CD4-positive, alpha-beta T cell (primary cell): ENCODE measurements around the gene APOL2. TPM values are rescaled to one million over a fixed set of nuclear protein-coding genes. Genes with fewer than 3 reads are reported as not detected.
"Not testable (repeated sequence)": the region's sequence is repeated elsewhere in the genome, so short reads cannot be mapped to it uniquely, and the experiment has no call there.

Source experiments
- ATAC-seq: fragments of 200-7000 bp; cut with Tn5 transposase; one replicate; pipeline ENCODE4 v1.10.0; 2022; ENCODE audit warnings: mild to moderate bottlenecking; ENCODE audit not compliant: poor library complexity
- CTCF ChIA-PET: fragments of 350-600 bp; sonication (Branson Sonifier 250); formaldehyde crosslinking; loops from one replicate; lab custom pipeline; 2021; ENCODE audit warnings: antibody characterized with exemption, inconsistent platforms; lab: Charles Lee
- POLR2A ChIA-PET: fragments of 350-600 bp; sonication (Branson Sonifier 250); formaldehyde crosslinking; loops from one replicate; lab custom pipeline; 2021; ENCODE audit warnings: antibody characterized with exemption, inconsistent platforms; lab: Charles Lee
- DNase-seq, 14 experiments: peaks; one replicate each; pipeline ENCODE4 v3.0.0-alpha.2; 2013 to 2020; ENCODE audit warnings: mixed read lengths in 2 of 14
- H3K27ac ChIP-seq, 2 donors: one replicate each; pipeline versions ENCODE4 v1.5.1 to v1.7.0; 2013; ENCODE audit warnings: low read length in 2 of 2, low read depth in 1 of 2, mild to moderate bottlenecking in 1 of 2
- H3K27me3 ChIP-seq, 2 experiments: 1 replicate in 1 of 2; 2 replicates in 1 of 2; pipeline versions ENCODE4 v1.6.1 to v1.7.0; 2013; ENCODE audit warnings: low read length in 2 of 2, control low read depth in 1 of 2, mild to moderate bottlenecking in 1 of 2, moderate library complexity in 1 of 2; ENCODE audit not compliant: insufficient read depth in 2 of 2, control insufficient read depth in 1 of 2
- H3K36me3 ChIP-seq: one replicate; pipeline ENCODE4 v1.6.1; 2013; ENCODE audit warnings: low read length, control low read depth; ENCODE audit not compliant: insufficient read depth
- H3K4me1 ChIP-seq: one replicate; pipeline ENCODE4 v1.6.1; 2013; ENCODE audit warnings: low read length, control low read depth; ENCODE audit not compliant: insufficient read depth
- H3K4me3 ChIP-seq: one replicate; pipeline ENCODE4 v1.5.1; 2013; ENCODE audit warnings: mild to moderate bottlenecking, low read length, moderate library complexity
- H3K9me3 ChIP-seq, 2 experiments: 1 replicate in 1 of 2; 2 replicates in 1 of 2; pipeline versions ENCODE4 v1.6.1 to v1.7.0; 2013; ENCODE audit warnings: low read length in 2 of 2, mild to moderate bottlenecking in 2 of 2, control low read depth in 1 of 2, moderate library complexity in 1 of 2; ENCODE audit not compliant: control insufficient read depth in 1 of 2, insufficient read depth in 1 of 2
- H3K27ac Mint-ChIP-seq: one replicate; pipeline ENCODE4 v1.8.0; 2020; ENCODE audit warnings: mixed read lengths
- H3K27me3 Mint-ChIP-seq: one replicate; pipeline ENCODE4 v1.8.0; 2021; ENCODE audit warnings: mixed read lengths
- H3K36me3 Mint-ChIP-seq: one replicate; pipeline ENCODE4 v1.8.0; 2021; ENCODE audit warnings: low read depth, mixed read lengths
- H3K4me1 Mint-ChIP-seq: one replicate; pipeline ENCODE4 v1.8.0; 2021; ENCODE audit warnings: low read depth, mixed read lengths
- H3K4me3 Mint-ChIP-seq: one replicate; pipeline ENCODE4 v1.8.0; 2020; ENCODE audit warnings: mild to moderate bottlenecking, mixed read lengths
- H3K9me3 Mint-ChIP-seq: one replicate; pipeline ENCODE4 v1.8.0; 2020; ENCODE audit warnings: mixed read lengths
- CTCF ChIP-seq: fragments of 200-600 bp; IDR thresholded peaks from one replicate; pipeline ENCODE4 v1.8.0; 2022; ENCODE audit warnings: antibody characterized with exemption, mild to moderate bottlenecking
- intact Hi-C, 2 experiments: fragments of 100-400 bp; cut with DNase I in 1 of 2; cut with micrococcal nuclease in 1 of 2; formaldehyde crosslinking; loops; one replicate each; pipeline versions ENCODE4 v1.15.1 to v1.9.0; 2023 to 2025; cut with DNase I, micrococcal nuclease
- total RNA-seq, 174 experiments: library from RNA in 2 of 174; stranded (reverse) in 2 of 174; gene quantifications; one replicate each; pipeline ENCODE4 v1.2.3 and lab custom pipeline; 2021 to 2026

The APOL2 gene
- total RNA-seq, 2 experiments from 2014 or later: 17.8 to 21.8 TPM

DNA sequence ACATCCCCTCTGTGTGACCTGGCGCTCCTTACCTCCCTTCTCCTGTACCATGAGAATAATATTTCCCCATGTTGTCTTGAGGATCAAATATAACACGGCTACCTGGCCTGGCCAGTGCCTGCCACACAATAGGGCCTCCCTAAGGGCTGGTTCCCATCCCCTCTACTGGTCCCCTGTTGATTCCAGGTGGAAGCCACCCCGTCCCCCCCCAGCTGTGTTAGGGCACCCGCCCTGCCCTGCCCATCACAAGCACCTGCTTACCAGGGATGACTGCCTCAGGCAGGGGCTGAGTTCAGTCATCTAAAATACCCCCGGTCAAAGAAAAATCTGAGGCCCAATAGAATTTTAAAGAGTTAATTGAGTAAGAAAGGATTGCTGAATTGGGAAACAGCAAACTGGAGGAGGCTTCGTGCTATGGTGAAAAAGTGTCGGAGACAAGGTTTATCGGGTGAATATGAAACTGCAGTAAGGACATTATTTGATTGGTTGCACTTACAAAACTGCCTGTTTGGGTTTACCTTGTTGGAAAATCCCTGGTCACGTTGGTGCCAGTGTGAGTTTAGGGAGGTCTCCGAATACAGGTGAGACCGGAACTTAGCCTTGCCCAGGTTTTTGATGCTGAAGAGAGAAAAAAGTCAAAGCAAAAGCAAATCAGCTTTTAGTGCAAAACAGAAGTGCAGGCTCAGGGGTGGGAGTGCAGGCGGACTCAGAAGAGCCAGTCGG, 18.8 kb upstream of the APOL2 start:
- peak in 3 of 14 experiments; percentile 41 to 68 (median 51) for DNase-seq
- peaks cover 49% of the 10 kb centered on the region for H3K4me1 Mint-ChIP-seq

DNA sequence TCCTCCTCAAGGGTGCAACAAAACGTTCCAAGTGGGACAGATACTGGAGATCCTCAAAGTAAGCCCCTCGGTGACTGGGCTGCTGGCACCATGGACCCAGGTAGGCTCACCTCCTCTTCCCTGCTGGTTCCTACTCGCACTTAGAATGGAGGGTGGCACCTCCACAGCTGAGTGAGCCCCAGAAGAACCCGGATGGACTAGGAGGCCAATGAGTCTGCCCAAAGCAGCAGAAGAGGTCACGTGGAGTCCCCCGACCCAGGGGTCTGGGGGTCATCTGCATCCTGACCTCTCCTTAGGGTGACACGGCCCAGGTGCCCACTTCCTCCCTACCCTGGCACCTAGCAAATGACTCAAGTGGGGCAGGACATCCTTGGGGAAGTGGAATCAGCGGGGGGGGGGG, 18.0 kb upstream of the APOL2 start:
- no peak overlapping the region for H3K4me3 Mint-ChIP-seq
- CTCF ChIA-PET: interaction anchor here (1.2 kb wide), 1 partner anchor 18 kb away, joined by 3 read pairs; the partner anchor contains the start of gene APOL2
- no peaks in the 10 kb centered on the region for H3K9me3 ChIP-seq
- TF ChIP-seq CTCF: no peak
- peaks cover 59% of the 10 kb centered on the region for H3K4me1 ChIP-seq
- no peak for ATAC-seq
- POLR2A ChIA-PET: no interaction called here
- H3K27ac Mint-ChIP-seq: peak overlapping the region; percentile 43
- peaks cover 46% of the 10 kb centered on the region for H3K36me3 ChIP-seq
- peaks cover 55% of the 10 kb centered on the region for H3K4me1 Mint-ChIP-seq
- no peak for DNase-seq
- H3K36me3 Mint-ChIP-seq: peaks cover 76% of the 10 kb centered on the region
- H3K27me3 Mint-ChIP-seq: no peaks in the 10 kb centered on the region
- no peaks in the 10 kb centered on the region for H3K27me3 ChIP-seq
- H3K4me3 ChIP-seq: no peak overlapping the region
- no peaks in the 10 kb centered on the region for H3K9me3 Mint-ChIP-seq
- intact Hi-C loops: no loop called here
- H3K27ac ChIP-seq: no peak overlapping the region

More for the DNA sequence above, 18.8 kb upstream of the APOL2 start:
- H3K27ac Mint-ChIP-seq: peak overlapping the region; percentile 77
- intact Hi-C loops: no loop called here
- no peaks in the 10 kb centered on the region for H3K27me3 ChIP-seq
- peaks cover 54% of the 10 kb centered on the region for H3K36me3 ChIP-seq
- H3K4me1 ChIP-seq: peaks cover 53% of the 10 kb centered on the region
- ChIA-PET CTCF (interaction anchor here (1.2 kb wide), 1 partner anchor 19 kb away, joined by 3 read pairs; the partner anchor contains the start of gene APOL2), POLR2A (no interaction called here)
- no peak overlapping the region for H3K4me3 ChIP-seq
- no peaks in the 10 kb centered on the region for H3K9me3 Mint-ChIP-seq
- peak overlapping the region; percentile 69 for H3K4me3 Mint-ChIP-seq
- TF ChIP-seq CTCF: no peak
- peak overlapping the region in 1 of 2 donors; percentile 14 for H3K27ac ChIP-seq
- no peaks in the 10 kb centered on the region for H3K9me3 ChIP-seq
- peak; percentile 52 for ATAC-seq
- H3K36me3 Mint-ChIP-seq: peaks cover 79% of the 10 kb centered on the region
- no peaks in the 10 kb centered on the region for H3K27me3 Mint-ChIP-seq

DNA sequence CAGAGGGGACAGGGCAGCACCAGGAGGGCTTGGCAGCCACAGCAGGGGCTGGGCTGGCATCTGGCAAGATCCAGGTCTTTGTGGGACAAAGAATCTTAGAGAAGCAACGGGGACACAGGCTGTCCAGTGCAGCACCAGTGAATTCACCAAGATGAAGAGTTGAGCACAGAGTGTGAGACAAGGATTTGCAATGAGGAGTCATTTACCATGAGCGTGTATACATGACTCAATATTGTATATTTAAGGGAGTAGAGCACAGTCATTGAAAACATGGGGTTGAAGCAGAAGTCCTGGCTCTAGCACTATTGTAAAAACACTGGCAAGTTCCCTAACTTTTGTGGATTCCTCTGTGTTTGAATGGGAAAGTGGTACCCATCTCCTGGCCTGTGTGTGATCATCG, 17.2 kb upstream of the APOL2 start:
- Mint-ChIP-seq H3K27me3 (no peaks in the 10 kb centered on the region), H3K9me3 (no peaks in the 10 kb centered on the region), H3K36me3 (peaks cover 69% of the 10 kb centered on the region), H3K27ac (peak overlapping the region; percentile 43), H3K4me1 (peaks cover 55% of the 10 kb centered on the region), H3K4me3 (peak overlapping the region; percentile 52)
- intact Hi-C loops: no loop called here
- no peak overlapping the region for H3K4me3 ChIP-seq
- no peaks in the 10 kb centered on the region for H3K9me3 ChIP-seq
- CTCF ChIA-PET: no interaction called here
- peaks cover 60% of the 10 kb centered on the region for H3K4me1 ChIP-seq
- no peak overlapping the region for H3K27ac ChIP-seq
- POLR2A ChIA-PET: no interaction called here
- no peak for TF ChIP-seq CTCF
- H3K36me3 ChIP-seq: peaks cover 39% of the 10 kb centered on the region
- ATAC-seq (no peak), DNase-seq (no peak)
- no peaks in the 10 kb centered on the region for H3K27me3 ChIP-seq

DNA sequence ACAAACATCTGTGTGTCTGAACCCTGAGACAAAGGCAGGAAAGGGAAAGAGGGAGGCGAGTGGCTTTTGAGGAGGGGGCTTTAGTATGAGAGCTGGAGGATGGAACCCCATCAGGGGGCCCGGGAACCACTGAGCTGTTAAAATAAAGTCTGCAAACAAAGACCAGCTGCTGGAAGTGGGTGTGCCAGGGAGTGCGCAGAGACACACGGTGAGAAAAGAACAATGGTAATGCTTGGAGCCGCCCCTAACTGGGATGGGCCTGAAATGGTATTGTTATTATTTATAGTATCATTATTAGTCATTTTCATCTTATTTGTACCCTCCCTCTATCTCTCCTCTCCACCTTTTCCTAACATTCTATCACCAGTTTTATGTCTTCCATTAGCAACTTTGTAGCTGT, 16.2 kb upstream of the APOL2 start:
- ATAC-seq, POLR2A ChIA-PET: not testable (repeated sequence)
- peak overlapping the region; percentile 43 for H3K27ac Mint-ChIP-seq

More for the DNA sequence above, 16.2 kb upstream of the APOL2 start:
- H3K9me3 Mint-ChIP-seq, CTCF ChIA-PET, DNase-seq, H3K9me3 ChIP-seq, H3K27me3 Mint-ChIP-seq, H3K4me3 ChIP-seq, H3K27me3 ChIP-seq, H3K27ac ChIP-seq: not testable (repeated sequence)
- peaks cover 30% of the 10 kb centered on the region for H3K36me3 ChIP-seq
- intact Hi-C loops: loop anchor here in 1 of 2 experiments (2.0 kb wide), 1 partner anchor 55 kb away; the partner anchor contains the start of gene APOL4
- peaks cover 60% of the 10 kb centered on the region for H3K4me1 ChIP-seq
- Mint-ChIP-seq H3K4me1 (peaks cover 55% of the 10 kb centered on the region), H3K4me3 (peak overlapping the region; percentile 52), H3K36me3 (peaks cover 60% of the 10 kb centered on the region)
